ENCODE measurements around the gene COL27A1. TPM values are rescaled to one million over a fixed set of nuclear protein-coding genes. Genes with fewer than 3 reads are reported as not detected.

Gene COL27A1
- total and polyA plus RNA-seq, 9 of the 15 experiments (the other 6 are each of a cell fraction or from before 2014, with no cell fraction given), result 0.07 TPM; not detected in 8

GRCh38 chr9:114177423-114178064 lies 22.2 kb downstream of the COL27A1 start (continued):
- no peak for TF ChIP-seq FOXP4 (CRISPR knock-in tag; IDR thresholded peaks at IDR 0.05; ENCODE audit: borderline replicate concordance)
- TF ChIP-seq PKNOX1 (IDR thresholded peaks at IDR 0.05), result peak; percentile 31; the same call in 1 of the 2 replicates
- no peak for TF ChIP-seq ZNF76 (CRISPR knock-in tag; IDR thresholded peaks at IDR 0.05; ENCODE audit: borderline replicate concordance)
- TF ChIP-seq CBFA2T2 (conservative IDR thresholded peaks at IDR 0.05), result peak; percentile 14; the same call in 1 of the 2 replicates
- no peak for TF ChIP-seq ZNF695 (CRISPR knock-in tag; IDR thresholded peaks at IDR 0.05)
- TF ChIP-seq JUN (IDR thresholded peaks at IDR 0.05; ENCODE audit: borderline replicate concordance, low read depth, low read length), result peak; percentile 71; the same call in 1 of the 2 replicates
- no peak for TF ChIP-seq JUN (CRISPR knock-in tag; IDR thresholded peaks at IDR 0.05; ENCODE audit: borderline replicate concordance)
- no peak for TF ChIP-seq REST (IDR thresholded peaks at IDR 0.05; ENCODE audit: borderline replicate concordance)
- no peak for TF ChIP-seq REST (CRISPR knock-in tag; IDR thresholded peaks at IDR 0.05; ENCODE audit: low read depth)
- TF ChIP-seq FOSL1 (tag; conservative IDR thresholded peaks at IDR 0.05), result peak; percentile 95

Data from K562 (cell line).